SK-N-SH (cell line): ENCODE measurements around the gene GPD2. TPM values are rescaled to one million over a fixed set of nuclear protein-coding genes. Genes with fewer than 3 reads are reported as not detected.

Experiments used
- CTCF ChIA-PET: fragments of 300-600, 350-600 bp; formaldehyde crosslinking; extraction: SDS; loops from one replicate; lab custom pipeline; 2021; lab: Yijun Ruan, JAX
- POLR2A ChIA-PET: fragments of 350-600 bp; sonication (Branson Sonifier 250); formaldehyde crosslinking; extraction: SDS; loops from one replicate; lab custom pipeline; 2020; ENCODE audit warnings: antibody characterized with exemption, inconsistent platforms; lab: Yijun Ruan, JAX
- DNase-seq: peaks from one replicate; pipeline ENCODE4 v3.0.0; 2012
- H2AFZ ChIP-seq: fragments of 200-600 bp; sonication (generic); 2 replicates; pipeline ENCODE4 v1.8.1; 2016; ENCODE audit warnings: antibody characterized with exemption, mild to moderate bottlenecking, low read depth
- H3F3A ChIP-seq: fragments of 200-600 bp; sonication (generic); replicated peaks from 2 replicates; pipeline ENCODE3; 2016; ENCODE audit warnings: antibody characterized with exemption, mild to moderate bottlenecking; ENCODE audit not compliant: insufficient read depth
- H3K27ac ChIP-seq, 2 experiments: fragments of 200-500 bp in 1 of 2; fragments of 200-600 bp in 1 of 2; sonication (Bioruptor generic) in 1 of 2; sonication (generic), shearing (Covaris generic) in 1 of 2; 2 replicates each; pipeline versions ENCODE4 v1.5.1 to v1.6.1; 2014 to 2016; ENCODE audit warnings: low read depth in 2 of 2, inconsistent platforms in 1 of 2, low read length in 1 of 2, mild to moderate bottlenecking in 1 of 2, mixed read lengths in 1 of 2
- H3K27me3 ChIP-seq: fragments of 200-600 bp; sonication (generic), shearing (Covaris generic); 2 replicates; pipeline ENCODE4 v1.6.1; 2016; ENCODE audit warnings: mixed run types; ENCODE audit not compliant: insufficient read depth
- H3K36me3 ChIP-seq, 2 experiments: fragments of 200-500 bp in 1 of 2; fragments of 200-600 bp in 1 of 2; sonication (Bioruptor generic) in 1 of 2; sonication (generic) in 1 of 2; replicated peaks in 1 of 2; 2 replicates each; pipeline versions ENCODE3 to v1.5.1; 2014 to 2016; ENCODE audit warnings: low read length in 1 of 2, mild to moderate bottlenecking in 1 of 2; ENCODE audit not compliant: insufficient read depth in 2 of 2, control insufficient read depth in 1 of 2
- H3K4me1 ChIP-seq, 2 experiments: fragments of 200-500 bp in 1 of 2; fragments of 200-600 bp in 1 of 2; sonication (Bioruptor generic) in 1 of 2; sonication (generic), shearing (Covaris generic) in 1 of 2; 2 replicates each; pipeline versions ENCODE4 v1.5.1 to v1.6.1; 2014 to 2016; ENCODE audit warnings: low read depth in 1 of 2, low read length in 1 of 2, mixed run types in 1 of 2; ENCODE audit not compliant: insufficient read depth in 2 of 2, control insufficient read depth in 1 of 2
- H3K4me2 ChIP-seq: fragments of 200-600 bp; sonication (generic), shearing (Covaris generic); 2 replicates; pipeline ENCODE4 v1.6.1; 2017; ENCODE audit warnings: mixed run types
- H3K4me3 ChIP-seq, 2 experiments: fragments of 200-500 bp in 1 of 2; fragments of 200-600 bp in 1 of 2; sonication (Bioruptor generic) in 1 of 2; sonication (generic), shearing (Covaris generic) in 1 of 2; 2 replicates each; pipeline versions ENCODE4 v1.5.1 to v1.8.1; 2014 to 2016; ENCODE audit warnings: low read depth in 2 of 2, inconsistent platforms in 1 of 2, low read length in 1 of 2, mild to moderate bottlenecking in 1 of 2, mixed read lengths in 1 of 2, moderate library complexity in 1 of 2
- H3K79me2 ChIP-seq: fragments of 200-600 bp; sonication (generic); 2 replicates; pipeline ENCODE4 v1.8.1; 2017; ENCODE audit warnings: mild to moderate bottlenecking; ENCODE audit not compliant: insufficient read depth
- H3K9ac ChIP-seq: fragments of 200-600 bp; sonication (generic); 2 replicates; pipeline ENCODE4 v1.6.1; 2017; ENCODE audit warnings: mixed run types
- H3K9me2 ChIP-seq: fragments of 200-600 bp; sonication (generic); 2 replicates; pipeline ENCODE4 v1.6.1; 2017; ENCODE audit warnings: mixed run types
- H3K9me3 ChIP-seq: fragments of 200-600 bp; sonication (generic); 2 replicates; pipeline ENCODE4 v1.6.1; 2017; ENCODE audit warnings: mixed run types, mild to moderate bottlenecking, moderate library complexity
- H4K20me1 ChIP-seq: fragments of 200-600 bp; sonication (generic); 2 replicates; pipeline ENCODE4 v1.6.1; 2017; ENCODE audit warnings: mild to moderate bottlenecking, mixed run types; ENCODE audit not compliant: insufficient read depth
- CHD2 ChIP-seq: fragments of 150-350 bp; IDR thresholded peaks from 2 replicates; pipeline ENCODE4 v1.6.1; 2018; ENCODE audit warnings: low read length; ENCODE audit not compliant: partially characterized antibody
- FOSL2 ChIP-seq: IDR thresholded peaks from 2 replicates; pipeline ENCODE4 v1.4.0; 2012; ENCODE audit warnings: low read depth, mild to moderate bottlenecking, moderate library complexity, borderline replicate concordance
- GATA2 ChIP-seq: sonication (generic); formaldehyde crosslinking; IDR thresholded peaks from 2 replicates; pipeline ENCODE4 v1.5.0; 2020; ENCODE audit warnings: mild to moderate bottlenecking, missing genetic modification reagents
- MEF2A ChIP-seq: IDR thresholded peaks from 2 replicates; pipeline ENCODE4 v1.4.0; 2012; ENCODE audit warnings: low read depth, borderline replicate concordance
- NFIC ChIP-seq: IDR thresholded peaks from 2 replicates; pipeline ENCODE4 v1.4.0; 2012; ENCODE audit warnings: borderline replicate concordance
- RCOR1 ChIP-seq: fragments of 150-350 bp; IDR thresholded peaks from 2 replicates; pipeline ENCODE4 v1.6.1; 2017; ENCODE audit warnings: antibody characterized with exemption, low read length
- SIN3A ChIP-seq: IDR thresholded peaks from 2 replicates; pipeline ENCODE4 v1.6.1; 2012; ENCODE audit warnings: low read depth, mild to moderate bottlenecking, low read length, moderate library complexity, borderline replicate concordance
- WGBS: methylation state at CpG from one replicate; pipeline ENCODE4 v1.1.6; 2017; ENCODE audit warnings: low lambda C conversion rate; 5-methylcytosine and 5-hydroxymethylcytosine counted together
- polyA plus RNA-seq, 3 experiments: library from polyadenylated mRNA; depleted of rRNA; stranded (reverse); fragments of >200 nt; gene quantifications; 2 replicates each; pipeline ENCODE4 v1.2.3, GENCODE V29; 2012
- TF ChIP-seq, protein P1 (sequence below): IDR thresholded peaks from 2 replicates; pipeline ENCODE4 v1.4.0; 2012; ENCODE audit warnings: low read depth
- TF ChIP-seq, protein P2 (sequence below): fragments of 150-350 bp; IDR thresholded peaks from 2 replicates; pipeline ENCODE4 v1.6.1; 2016; ENCODE audit warnings: mild to moderate bottlenecking, low read depth, low read length
- TF ChIP-seq, protein P3 (sequence below): fragments of 150-350 bp; IDR thresholded peaks from 2 replicates; pipeline ENCODE4 v1.6.1; 2017; ENCODE audit warnings: antibody characterized with exemption, low read length, low read depth, borderline replicate concordance
- TF ChIP-seq, protein P4 (sequence below): IDR thresholded peaks from 2 replicates; pipeline ENCODE4; 2012

The GPD2 gene
- polyA plus RNA-seq, 1 of the 3 experiments (the other 2 are of a cell fraction): 4.8 TPM

DNA sequence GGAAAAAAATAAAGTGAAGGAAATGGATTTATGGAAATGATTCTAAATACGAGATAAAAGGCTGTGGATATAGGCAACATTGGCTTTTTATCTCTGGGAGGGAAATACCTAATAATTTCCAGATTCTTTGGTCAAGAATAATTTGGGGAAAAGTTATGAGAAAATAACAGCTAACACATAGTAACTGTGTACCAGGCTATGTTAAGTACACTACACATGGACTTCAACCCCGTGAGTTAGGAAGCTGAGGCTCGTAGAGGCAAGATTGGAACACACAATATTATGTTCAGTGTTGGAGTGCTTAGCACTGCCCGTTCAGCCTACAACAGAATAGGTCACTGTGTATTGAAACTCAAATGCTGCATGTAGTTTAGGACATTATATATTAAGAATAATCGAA, 34.3 kb upstream of the GPD2 start:
- H3F3A ChIP-seq: peaks cover 7% of the 10 kb centered on the region
- no peak overlapping the region for H2AFZ ChIP-seq
- no peak overlapping the region for H3K9ac ChIP-seq
- 42% methylated on average over 5 of the region's 5 CpGs for WGBS
- H3K4me2 ChIP-seq: no peak overlapping the region
- no peaks in the 10 kb centered on the region for H3K9me2 ChIP-seq
- TF ChIP-seq RCOR1 (no peak), SIN3A (no peak), NFIC (no peak), CHD2 (no peak), GATA2 (CRISPR knock-in tag) (no peak), MEF2A (no peak)
- TF ChIP-seq, protein P1, sequence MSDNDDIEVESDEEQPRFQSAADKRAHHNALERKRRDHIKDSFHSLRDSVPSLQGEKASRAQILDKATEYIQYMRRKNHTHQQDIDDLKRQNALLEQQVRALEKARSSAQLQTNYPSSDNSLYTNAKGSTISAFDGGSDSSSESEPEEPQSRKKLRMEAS: no peak
- TF ChIP-seq, protein P2, sequence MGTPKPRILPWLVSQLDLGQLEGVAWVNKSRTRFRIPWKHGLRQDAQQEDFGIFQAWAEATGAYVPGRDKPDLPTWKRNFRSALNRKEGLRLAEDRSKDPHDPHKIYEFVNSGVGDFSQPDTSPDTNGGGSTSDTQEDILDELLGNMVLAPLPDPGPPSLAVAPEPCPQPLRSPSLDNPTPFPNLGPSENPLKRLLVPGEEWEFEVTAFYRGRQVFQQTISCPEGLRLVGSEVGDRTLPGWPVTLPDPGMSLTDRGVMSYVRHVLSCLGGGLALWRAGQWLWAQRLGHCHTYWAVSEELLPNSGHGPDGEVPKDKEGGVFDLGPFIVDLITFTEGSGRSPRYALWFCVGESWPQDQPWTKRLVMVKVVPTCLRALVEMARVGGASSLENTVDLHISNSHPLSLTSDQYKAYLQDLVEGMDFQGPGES: no peak
- TF ChIP-seq, protein P3, sequence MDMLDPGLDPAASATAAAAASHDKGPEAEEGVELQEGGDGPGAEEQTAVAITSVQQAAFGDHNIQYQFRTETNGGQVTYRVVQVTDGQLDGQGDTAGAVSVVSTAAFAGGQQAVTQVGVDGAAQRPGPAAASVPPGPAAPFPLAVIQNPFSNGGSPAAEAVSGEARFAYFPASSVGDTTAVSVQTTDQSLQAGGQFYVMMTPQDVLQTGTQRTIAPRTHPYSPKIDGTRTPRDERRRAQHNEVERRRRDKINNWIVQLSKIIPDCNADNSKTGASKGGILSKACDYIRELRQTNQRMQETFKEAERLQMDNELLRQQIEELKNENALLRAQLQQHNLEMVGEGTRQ: no peak
- H3K4me1 ChIP-seq: peaks cover 0 to 5% of the 10 kb centered on the region in 2 experiments; a peak in 1 of 4 replicates
- no peaks in the 10 kb centered on the region for H3K36me3 ChIP-seq
- CTCF ChIA-PET: interaction anchor here (1.5 kb wide), 1 partner anchor 27 kb away, joined by 3 read pairs; no protein-coding TSS in a partner anchor
- no peaks in the 10 kb centered on the region for H3K9me3 ChIP-seq
- no peaks in the 10 kb centered on the region for H3K27me3 ChIP-seq
- peaks cover 3% of the 10 kb centered on the region; the same call in 1 of the 2 replicates for H4K20me1 ChIP-seq
- DNase-seq: no peak
- POLR2A ChIA-PET: no interaction called here
- no peaks in the 10 kb centered on the region for H3K79me2 ChIP-seq
- no peak overlapping the region for H3K27ac ChIP-seq
- H3K4me3 ChIP-seq: no peak overlapping the region; a peak in 1 of 4 replicates

DNA sequence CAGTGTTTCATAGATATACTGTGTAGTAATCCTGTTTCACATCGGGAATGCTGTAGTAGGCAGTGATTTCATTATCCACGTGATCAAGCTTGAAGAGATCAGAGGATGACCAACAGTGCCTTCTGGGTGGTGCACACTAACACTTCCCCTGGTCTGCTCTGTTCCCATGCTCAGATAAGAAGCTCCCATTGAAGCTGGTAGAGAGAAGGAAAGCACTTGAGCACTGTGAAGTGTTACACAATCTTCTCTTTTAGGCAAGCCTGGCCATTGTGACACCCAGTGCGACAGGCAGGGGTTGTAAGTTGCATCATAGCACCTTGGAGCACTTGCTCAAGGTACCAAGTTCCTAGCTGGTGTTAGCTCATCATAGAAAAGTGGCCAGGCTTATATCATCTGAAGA, 30.6 kb upstream of the GPD2 start:
- Histone ChIP-seq H3K4me1 (no peaks in the 10 kb centered on the region), H3K36me3 (no peaks in the 10 kb centered on the region), H3K4me3 (no peak overlapping the region), H3K79me2 (no peaks in the 10 kb centered on the region), H3K9me3 (no peaks in the 10 kb centered on the region), H3K4me2 (no peak overlapping the region), H3K9me2 (no peaks in the 10 kb centered on the region), H3F3A (peaks cover 4% of the 10 kb centered on the region), H4K20me1 (peaks cover 3% of the 10 kb centered on the region; the same call in 1 of the 2 replicates), H2AFZ (no peak overlapping the region), H3K27me3 (no peaks in the 10 kb centered on the region; the same call in 1 of the 2 replicates), H3K9ac (no peak overlapping the region), H3K27ac (no peak overlapping the region)
- TF ChIP-seq, protein P3: no peak
- TF ChIP-seq, protein P4, sequence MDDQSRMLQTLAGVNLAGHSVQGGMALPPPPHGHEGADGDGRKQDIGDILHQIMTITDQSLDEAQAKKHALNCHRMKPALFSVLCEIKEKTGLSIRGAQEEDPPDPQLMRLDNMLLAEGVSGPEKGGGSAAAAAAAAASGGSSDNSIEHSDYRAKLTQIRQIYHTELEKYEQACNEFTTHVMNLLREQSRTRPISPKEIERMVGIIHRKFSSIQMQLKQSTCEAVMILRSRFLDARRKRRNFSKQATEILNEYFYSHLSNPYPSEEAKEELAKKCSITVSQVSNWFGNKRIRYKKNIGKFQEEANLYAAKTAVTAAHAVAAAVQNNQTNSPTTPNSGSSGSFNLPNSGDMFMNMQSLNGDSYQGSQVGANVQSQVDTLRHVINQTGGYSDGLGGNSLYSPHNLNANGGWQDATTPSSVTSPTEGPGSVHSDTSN: no peak
- no peak for TF ChIP-seq FOSL2
- WGBS: 74% methylated on average over 3 of the region's 3 CpGs
- CTCF ChIA-PET: no interaction called here
- no peak for DNase-seq
- POLR2A ChIA-PET: no interaction called here
